ACC112 (cell line): ENCODE results near the gene RAB25.
"Not testable (repeated sequence)": the region's sequence is repeated elsewhere in the genome, so short reads cannot be mapped to it uniquely, and the experiment has no call there.

Source experiments
- H2AFZ ChIP-seq: fragments of 200-600 bp; sonication (generic); one replicate; pipeline ENCODE4 v1.6.0; 2017; ENCODE audit warnings: antibody characterized with exemption, low read length; ENCODE audit not compliant: unreplicated experiment
- H3K27ac ChIP-seq: fragments of 200-600 bp; sonication (generic); 2 replicates; pipeline ENCODE4 v1.5.1; 2014; ENCODE audit warnings: low read depth, mild to moderate bottlenecking, antibody characterized with exemption, low read length, moderate library complexity
- H3K27me3 ChIP-seq: fragments of 200-600 bp; sonication (generic); 2 replicates; pipeline ENCODE4 v1.6.1; 2014; ENCODE audit warnings: mild to moderate bottlenecking, antibody characterized with exemption, low read length, moderate library complexity, mixed read lengths; ENCODE audit not compliant: insufficient read depth
- H3K36me3 ChIP-seq: fragments of 200-600 bp; sonication (generic); 2 replicates; pipeline ENCODE4 v1.6.1; 2016; ENCODE audit warnings: mild to moderate bottlenecking, antibody characterized with exemption, low read length, moderate library complexity, mixed read lengths; ENCODE audit not compliant: insufficient read depth
- H3K4me1 ChIP-seq: fragments of 200-600 bp; sonication (generic); one replicate; pipeline ENCODE4 v1.6.1; 2016; ENCODE audit warnings: low read length, mixed read lengths; ENCODE audit not compliant: insufficient read depth, unreplicated experiment, control insufficient read depth
- H3K4me3 ChIP-seq: fragments of 200-600 bp; sonication (generic); 2 replicates; pipeline ENCODE4 v1.5.1; 2014; ENCODE audit warnings: mild to moderate bottlenecking, low read depth, low read length
- H3K79me2 ChIP-seq: fragments of 200-600 bp; sonication (generic); one replicate; pipeline ENCODE4 v1.6.0; 2016; ENCODE audit warnings: low read length; ENCODE audit not compliant: control insufficient read depth, unreplicated experiment, insufficient read depth

The RAB25 gene

GRCh38 chr1:156070548-156070947 lies 9.6 kb downstream of the RAB25 start:
- Histone ChIP-seq H3K4me1 (no peaks in the 10 kb centered on the region), H3K79me2 (no peaks in the 10 kb centered on the region), H3K4me3 (no peak overlapping the region), H3K27ac (no peak overlapping the region), H2AFZ (no peak overlapping the region), H3K27me3 (no peaks in the 10 kb centered on the region), H3K36me3 (no peaks in the 10 kb centered on the region)

DNA sequence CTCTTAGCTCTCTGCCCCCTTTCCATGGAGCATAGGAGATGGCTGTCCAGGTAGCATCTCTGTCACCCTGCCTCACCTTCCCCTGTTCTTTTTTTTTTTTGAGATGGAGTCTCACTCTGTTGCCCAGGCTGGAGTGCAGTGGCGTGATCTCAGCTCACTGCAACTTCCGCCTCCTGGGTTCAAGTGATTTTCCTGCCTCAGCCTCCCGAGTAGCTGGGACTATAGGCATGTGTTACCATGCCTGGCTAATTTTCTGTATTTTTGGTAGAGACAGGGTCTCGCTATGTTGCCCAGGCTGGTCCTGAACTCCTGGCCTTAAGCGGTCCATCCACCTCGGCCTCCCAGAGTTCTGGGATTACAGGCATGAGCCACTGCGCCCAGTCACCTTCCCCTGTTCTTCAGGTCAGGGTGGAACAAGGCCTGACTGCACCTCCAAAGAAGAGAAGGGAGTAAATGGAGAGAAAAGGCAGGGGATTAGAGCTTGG lies 10.4 kb downstream of the RAB25 start:
- H2AFZ ChIP-seq, H3K36me3 ChIP-seq, H3K4me3 ChIP-seq, H3K27ac ChIP-seq, H3K79me2 ChIP-seq, H3K4me1 ChIP-seq, H3K27me3 ChIP-seq: not testable (repeated sequence)

DNA sequence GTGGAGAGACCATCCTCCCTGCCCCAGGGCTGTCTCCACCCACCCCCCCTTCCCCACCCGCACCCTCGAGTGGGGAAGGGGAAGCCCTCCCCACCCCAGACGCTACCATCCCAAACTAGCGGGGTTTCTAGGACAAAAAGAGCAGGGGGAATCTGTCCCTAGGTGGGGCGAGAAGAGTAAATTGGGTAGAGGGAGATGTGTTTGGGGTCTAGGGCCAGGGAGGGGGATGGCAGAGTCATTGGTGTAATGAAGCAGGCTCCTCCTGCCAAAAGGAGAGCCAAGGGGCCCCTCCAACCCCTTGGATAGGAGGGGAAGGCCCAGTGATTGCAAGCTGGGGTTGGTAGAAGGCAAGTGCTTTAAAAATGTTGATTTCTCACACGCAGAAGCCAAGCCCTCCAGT lies 11.3 kb downstream of the RAB25 start:
- Histone ChIP-seq H2AFZ (no peak overlapping the region), H3K27me3 (no peaks in the 10 kb centered on the region), H3K4me1 (peaks cover 4% of the 10 kb centered on the region), H3K79me2 (no peaks in the 10 kb centered on the region), H3K27ac (no peak overlapping the region), H3K4me3 (no peak overlapping the region), H3K36me3 (no peaks in the 10 kb centered on the region)

- no peaks in the 10 kb centered on the region for H3K36me3 ChIP-seq
Observed at GRCh38 chr1:156073110-156073687, 12.2 kb downstream of the RAB25 start.

DNA sequence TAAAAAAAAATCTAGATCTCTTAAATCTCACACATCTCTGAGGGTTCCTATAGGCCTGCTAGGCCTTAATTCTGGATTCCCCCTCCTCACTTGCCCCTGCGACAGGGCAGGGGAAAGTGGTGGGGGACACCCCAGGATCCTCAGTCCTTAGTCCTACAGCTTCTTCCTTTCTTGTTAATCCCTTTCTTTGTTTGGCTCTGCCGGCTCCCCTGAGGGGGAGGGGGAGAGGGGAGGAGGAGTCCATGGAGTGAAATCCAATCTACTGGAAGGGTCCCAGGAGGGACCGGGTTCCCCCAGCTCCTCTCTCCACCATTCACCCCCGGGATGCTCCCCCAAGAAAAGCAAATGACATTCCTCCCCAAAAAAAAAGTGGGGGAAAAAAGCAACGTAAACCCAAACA lies 12.8 kb downstream of the RAB25 start:
- H3K27ac ChIP-seq = no peak overlapping the region
- peaks cover 4% of the 10 kb centered on the region for H3K4me1 ChIP-seq
- no peaks in the 10 kb centered on the region for H3K79me2 ChIP-seq
- no peak overlapping the region for H3K4me3 ChIP-seq
- no peak overlapping the region for H2AFZ ChIP-seq
- no peaks in the 10 kb centered on the region for H3K36me3 ChIP-seq
- H3K27me3 ChIP-seq = no peaks in the 10 kb centered on the region

More at GRCh38 chr1:156073110-156073687, 12.2 kb downstream of the RAB25 start:
- Histone ChIP-seq H3K4me1 (peaks cover 4% of the 10 kb centered on the region), H2AFZ (no peak overlapping the region), H3K4me3 (no peak overlapping the region), H3K79me2 (no peaks in the 10 kb centered on the region), H3K27ac (no peak overlapping the region), H3K27me3 (no peaks in the 10 kb centered on the region)

DNA sequence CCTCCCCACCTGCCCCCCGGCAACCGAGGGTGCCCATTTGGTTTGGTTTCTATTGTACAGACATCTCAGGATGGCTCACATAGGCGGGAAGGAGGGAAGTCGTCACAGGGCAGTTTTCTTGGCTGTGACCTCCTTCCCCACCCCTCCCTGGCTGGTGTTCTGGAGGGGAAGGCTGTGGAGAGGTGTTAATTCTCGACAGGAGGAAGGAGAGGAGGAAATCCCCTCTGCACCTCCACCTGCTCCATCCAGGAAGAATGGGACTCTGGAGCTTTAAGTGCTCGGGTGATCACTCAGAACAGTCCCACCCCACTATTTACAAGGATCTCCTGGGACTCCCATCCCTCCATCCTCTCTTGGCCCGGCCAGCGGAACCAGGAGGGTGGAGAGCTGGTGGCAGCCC lies 13.7 kb downstream of the RAB25 start:
- Histone ChIP-seq H3K27ac (no peak overlapping the region), H3K79me2 (no peaks in the 10 kb centered on the region), H3K27me3 (no peaks in the 10 kb centered on the region), H3K4me1 (peaks cover 4% of the 10 kb centered on the region), H3K4me3 (no peak overlapping the region), H3K36me3 (no peaks in the 10 kb centered on the region), H2AFZ (no peak overlapping the region)

GRCh38 chr1:156075162-156075561 lies 14.2 kb downstream of the RAB25 start:
- H3K79me2 ChIP-seq = no peaks in the 10 kb centered on the region
- H3K36me3 ChIP-seq = no peaks in the 10 kb centered on the region
- peaks cover 4% of the 10 kb centered on the region for H3K4me1 ChIP-seq
- no peak overlapping the region for H3K27ac ChIP-seq
- H2AFZ ChIP-seq = no peak overlapping the region
- H3K27me3 ChIP-seq = no peaks in the 10 kb centered on the region
- H3K4me3 ChIP-seq = no peak overlapping the region

DNA sequence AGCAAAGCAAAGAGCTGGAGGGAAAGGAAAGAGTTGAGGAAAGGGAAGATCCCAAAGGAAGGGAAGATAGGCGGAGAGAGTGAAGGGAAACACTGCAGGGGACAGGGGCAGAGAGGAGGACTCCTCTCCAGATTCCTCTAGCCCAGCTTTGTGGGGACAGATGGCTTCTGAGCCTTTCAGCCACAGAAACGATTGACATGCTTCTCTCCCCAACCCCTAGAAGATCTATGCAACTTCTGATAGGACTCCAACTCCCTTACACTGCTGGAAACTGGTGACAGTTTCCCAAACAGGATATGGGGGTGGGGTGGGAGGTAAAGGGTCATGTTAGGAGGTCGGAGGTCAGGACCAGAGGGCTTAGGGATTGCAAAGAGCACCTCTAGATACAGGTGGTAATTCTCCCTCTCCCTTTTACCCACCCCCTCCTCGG lies 14.8 kb downstream of the RAB25 start:
- Histone ChIP-seq H3K4me1 (peaks cover 5% of the 10 kb centered on the region), H3K4me3 (0 out of 2 replicates have a peak overlapping the region, but pooled peaks have one; percentile 60), H3K27ac (no peak overlapping the region), H3K27me3 (no peaks in the 10 kb centered on the region), H3K36me3 (no peaks in the 10 kb centered on the region), H2AFZ (no peak overlapping the region), H3K79me2 (no peaks in the 10 kb centered on the region)

DNA sequence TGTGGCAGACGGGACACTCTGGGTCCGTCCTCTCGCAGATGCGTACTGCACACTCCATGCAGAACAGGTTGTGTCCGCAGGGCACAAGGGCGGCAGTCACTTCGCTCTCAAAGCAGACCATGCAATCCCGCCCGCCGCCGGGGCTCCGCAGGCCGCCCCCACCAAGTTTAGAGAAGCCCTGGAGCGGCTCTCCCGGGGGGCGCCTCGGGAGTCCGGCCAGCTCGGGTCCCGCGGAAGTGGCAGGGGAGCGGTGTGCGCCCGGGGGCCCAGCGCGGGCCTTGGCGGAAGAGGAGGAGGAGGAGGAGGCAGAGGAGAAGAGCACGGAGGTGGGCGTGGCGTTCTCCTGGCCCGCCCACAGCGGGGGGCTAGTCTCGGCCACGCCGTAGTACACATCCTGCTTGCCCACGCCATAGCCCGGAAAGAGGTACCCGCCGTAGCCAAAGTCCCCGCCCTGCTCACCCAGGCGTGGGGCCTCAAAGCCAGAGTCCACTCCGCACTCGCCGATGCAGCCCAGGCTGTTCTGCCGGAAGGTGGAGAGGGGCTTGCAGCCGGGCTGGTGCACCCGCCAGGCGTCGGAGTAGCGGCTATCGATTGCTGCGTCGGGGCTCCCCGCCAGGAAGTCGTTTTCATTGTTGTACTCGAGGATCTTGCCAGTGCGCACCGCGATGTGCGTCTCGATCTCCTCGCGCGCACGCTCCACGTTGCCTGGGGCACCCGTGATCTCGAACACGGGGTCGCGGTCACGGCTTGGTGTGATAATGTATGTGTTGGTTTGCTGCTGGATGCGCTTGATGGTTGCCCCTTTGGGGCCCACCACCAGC lies 15.9 kb downstream of the RAB25 start:
- no peaks in the 10 kb centered on the region for H3K79me2 ChIP-seq
- no peak overlapping the region for H3K27ac ChIP-seq
- peak overlapping the region; percentile 60 for H3K4me3 ChIP-seq
- no peaks in the 10 kb centered on the region for H3K36me3 ChIP-seq
- H3K27me3 ChIP-seq = no peaks in the 10 kb centered on the region
- H2AFZ ChIP-seq = no peak overlapping the region
- peaks cover 10% of the 10 kb centered on the region for H3K4me1 ChIP-seq

DNA sequence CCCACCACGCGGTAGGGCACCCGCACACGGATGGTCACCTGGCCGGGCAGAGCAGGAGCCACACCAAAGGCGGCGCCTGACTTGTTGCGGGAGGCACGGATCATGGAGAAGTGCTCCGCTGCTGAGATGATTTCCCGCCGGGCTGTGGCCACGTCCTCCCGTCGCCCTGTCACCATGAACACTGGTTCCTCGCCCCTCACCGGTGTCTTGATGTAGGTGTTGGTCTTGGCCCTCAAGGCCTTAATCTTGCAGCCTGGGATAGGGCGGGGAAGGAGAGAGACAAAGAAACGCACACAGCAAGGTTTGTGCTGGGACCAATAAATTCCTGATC lies 16.4 kb downstream of the RAB25 start:
- no peaks in the 10 kb centered on the region for H3K79me2 ChIP-seq
- H3K4me1 ChIP-seq = peaks cover 10% of the 10 kb centered on the region
- no peaks in the 10 kb centered on the region for H3K27me3 ChIP-seq
- H3K36me3 ChIP-seq = no peaks in the 10 kb centered on the region
- no peak overlapping the region for H3K4me3 ChIP-seq
- no peak overlapping the region for H3K27ac ChIP-seq
- no peak overlapping the region for H2AFZ ChIP-seq

- no peaks in the 10 kb centered on the region for H3K79me2 ChIP-seq
- no peak overlapping the region for H2AFZ ChIP-seq
- no peak overlapping the region for H3K4me3 ChIP-seq
- H3K27ac ChIP-seq = no peak overlapping the region
- H3K4me1 ChIP-seq = peaks cover 10% of the 10 kb centered on the region
- no peaks in the 10 kb centered on the region for H3K36me3 ChIP-seq
- H3K27me3 ChIP-seq = no peaks in the 10 kb centered on the region
Observed at GRCh38 chr1:156078728-156079127, 17.8 kb downstream of the RAB25 start.
